ENCODE data around the gene CELF2.

Gene CELF2

GRCh38 chr10:11063856-11064255 is 46.2 kb downstream of the CELF2 start:
- no peak for DNase-seq

GRCh38 chr10:11064832-11065231 is 47.2 kb downstream of the CELF2 start:
- no peak for DNase-seq

GRCh38 chr10:11065567-11065966 is 47.9 kb downstream of the CELF2 start:
- no peak for DNase-seq

- no peak for DNase-seq
Measured at GRCh38 chr10:11066520-11066919, 48.8 kb downstream of the CELF2 start.

- DNase-seq = no peak
Measured at GRCh38 chr10:11068861-11069633, 51.4 kb downstream of the CELF2 start.

GRCh38 chr10:11073410-11073809 is 55.7 kb downstream of the CELF2 start:
- no peak for DNase-seq

GRCh38 chr10:11074536-11075267 is 57.0 kb downstream of the CELF2 start:
- no peak for DNase-seq

GRCh38 chr10:11076221-11076620 is 58.5 kb downstream of the CELF2 start:
- DNase-seq = no peak

GRCh38 chr10:11080564-11080984 is 62.9 kb downstream of the CELF2 start:
- DNase-seq = no peak

GRCh38 chr10:11081408-11081807 is 63.7 kb downstream of the CELF2 start:
- no peak for DNase-seq

GRCh38 chr10:11082526-11082925 is 64.9 kb downstream of the CELF2 start:
- DNase-seq = no peak

- DNase-seq = no peak
Measured at GRCh38 chr10:11083051-11083450, 65.4 kb downstream of the CELF2 start.

- DNase-seq = no peak
Measured at GRCh38 chr10:11085545-11085944, 67.9 kb downstream of the CELF2 start.

GRCh38 chr10:11086177-11086840 is 68.6 kb downstream of the CELF2 start:
- DNase-seq = no peak

GRCh38 chr10:11087372-11087771 is 69.7 kb downstream of the CELF2 start:
- DNase-seq = no peak

GRCh38 chr10:11088709-11089108 is 71.0 kb downstream of the CELF2 start:
- DNase-seq = no peak

- no peak for DNase-seq
Measured at GRCh38 chr10:11089272-11089671, 71.6 kb downstream of the CELF2 start.

- DNase-seq = no peak
Measured at GRCh38 chr10:11091517-11092102, 73.9 kb downstream of the CELF2 start.

- no peak for DNase-seq
Measured at GRCh38 chr10:11093771-11094736, 76.4 kb downstream of the CELF2 start.

GRCh38 chr10:11095374-11095801 is 77.7 kb downstream of the CELF2 start:
- no peak for DNase-seq

GRCh38 chr10:11096422-11096821 is 78.8 kb downstream of the CELF2 start:
- no peak for DNase-seq

GRCh38 chr10:11097686-11098085 is 80.0 kb downstream of the CELF2 start:
- DNase-seq = no peak

Data from NCI-H345 (cell line).